ENCODE data around the gene CBLB.

DNA sequence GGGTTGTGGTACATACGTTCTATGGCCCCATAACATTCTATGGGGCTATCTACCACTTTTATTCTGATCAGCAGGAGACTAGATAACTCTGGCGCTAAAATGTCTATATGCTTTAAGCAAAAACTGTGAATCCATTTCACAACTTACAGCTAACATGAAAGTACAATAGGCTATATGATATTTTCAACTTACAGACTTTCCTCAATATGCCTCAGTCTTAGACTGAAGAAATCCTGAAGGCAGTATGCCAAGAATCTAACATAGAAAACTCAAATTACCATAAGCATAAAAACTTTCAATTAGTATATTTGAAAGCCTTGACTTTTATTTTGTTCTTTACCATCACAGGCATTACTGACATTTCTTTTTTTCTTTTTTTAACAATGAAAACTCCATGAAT, 81.4 kb downstream of the CBLB start:
- TF ChIP-seq, protein P1, sequence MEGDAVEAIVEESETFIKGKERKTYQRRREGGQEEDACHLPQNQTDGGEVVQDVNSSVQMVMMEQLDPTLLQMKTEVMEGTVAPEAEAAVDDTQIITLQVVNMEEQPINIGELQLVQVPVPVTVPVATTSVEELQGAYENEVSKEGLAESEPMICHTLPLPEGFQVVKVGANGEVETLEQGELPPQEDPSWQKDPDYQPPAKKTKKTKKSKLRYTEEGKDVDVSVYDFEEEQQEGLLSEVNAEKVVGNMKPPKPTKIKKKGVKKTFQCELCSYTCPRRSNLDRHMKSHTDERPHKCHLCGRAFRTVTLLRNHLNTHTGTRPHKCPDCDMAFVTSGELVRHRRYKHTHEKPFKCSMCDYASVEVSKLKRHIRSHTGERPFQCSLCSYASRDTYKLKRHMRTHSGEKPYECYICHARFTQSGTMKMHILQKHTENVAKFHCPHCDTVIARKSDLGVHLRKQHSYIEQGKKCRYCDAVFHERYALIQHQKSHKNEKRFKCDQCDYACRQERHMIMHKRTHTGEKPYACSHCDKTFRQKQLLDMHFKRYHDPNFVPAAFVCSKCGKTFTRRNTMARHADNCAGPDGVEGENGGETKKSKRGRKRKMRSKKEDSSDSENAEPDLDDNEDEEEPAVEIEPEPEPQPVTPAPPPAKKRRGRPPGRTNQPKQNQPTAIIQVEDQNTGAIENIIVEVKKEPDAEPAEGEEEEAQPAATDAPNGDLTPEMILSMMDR (conservative IDR thresholded peaks at IDR 0.05; ENCODE audit: low read depth in 2 of 2): no peak
- TF ChIP-seq EZH2 (IDR thresholded peaks at IDR 0.05; ENCODE audit: low read depth, unreplicated experiment) (no peak), POLR2AphosphoS5 (IDR thresholded peaks at IDR 0.05; ENCODE audit: low read depth) (no peak), CREB1 (CRISPR knock-in tag; IDR thresholded peaks at IDR 0.05; ENCODE audit: low read depth) (no peak), EZH2phosphoT487 (IDR thresholded peaks at IDR 0.05; ENCODE audit: unreplicated experiment) (no peak), STAT1 (IDR thresholded peaks at IDR 0.05; ENCODE audit: unreplicated experiment) (no peak), JUNB (IDR thresholded peaks at IDR 0.05; ENCODE audit: unreplicated experiment) (no peak)
- TF ChIP-seq, protein P2, sequence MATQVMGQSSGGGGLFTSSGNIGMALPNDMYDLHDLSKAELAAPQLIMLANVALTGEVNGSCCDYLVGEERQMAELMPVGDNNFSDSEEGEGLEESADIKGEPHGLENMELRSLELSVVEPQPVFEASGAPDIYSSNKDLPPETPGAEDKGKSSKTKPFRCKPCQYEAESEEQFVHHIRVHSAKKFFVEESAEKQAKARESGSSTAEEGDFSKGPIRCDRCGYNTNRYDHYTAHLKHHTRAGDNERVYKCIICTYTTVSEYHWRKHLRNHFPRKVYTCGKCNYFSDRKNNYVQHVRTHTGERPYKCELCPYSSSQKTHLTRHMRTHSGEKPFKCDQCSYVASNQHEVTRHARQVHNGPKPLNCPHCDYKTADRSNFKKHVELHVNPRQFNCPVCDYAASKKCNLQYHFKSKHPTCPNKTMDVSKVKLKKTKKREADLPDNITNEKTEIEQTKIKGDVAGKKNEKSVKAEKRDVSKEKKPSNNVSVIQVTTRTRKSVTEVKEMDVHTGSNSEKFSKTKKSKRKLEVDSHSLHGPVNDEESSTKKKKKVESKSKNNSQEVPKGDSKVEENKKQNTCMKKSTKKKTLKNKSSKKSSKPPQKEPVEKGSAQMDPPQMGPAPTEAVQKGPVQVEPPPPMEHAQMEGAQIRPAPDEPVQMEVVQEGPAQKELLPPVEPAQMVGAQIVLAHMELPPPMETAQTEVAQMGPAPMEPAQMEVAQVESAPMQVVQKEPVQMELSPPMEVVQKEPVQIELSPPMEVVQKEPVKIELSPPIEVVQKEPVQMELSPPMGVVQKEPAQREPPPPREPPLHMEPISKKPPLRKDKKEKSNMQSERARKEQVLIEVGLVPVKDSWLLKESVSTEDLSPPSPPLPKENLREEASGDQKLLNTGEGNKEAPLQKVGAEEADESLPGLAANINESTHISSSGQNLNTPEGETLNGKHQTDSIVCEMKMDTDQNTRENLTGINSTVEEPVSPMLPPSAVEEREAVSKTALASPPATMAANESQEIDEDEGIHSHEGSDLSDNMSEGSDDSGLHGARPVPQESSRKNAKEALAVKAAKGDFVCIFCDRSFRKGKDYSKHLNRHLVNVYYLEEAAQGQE (IDR thresholded peaks at IDR 0.05; ENCODE audit: unreplicated experiment): no peak

All from GM23338 (cell line).